Measurements from ENCODE around the gene PTTG1IP. TPM values are rescaled to one million over a fixed set of nuclear protein-coding genes. Genes with fewer than 3 reads are reported as not detected.

Gene PTTG1IP
- polyA plus RNA-seq, 3 donors: 279 to 290 (median 279) TPM

DNA sequence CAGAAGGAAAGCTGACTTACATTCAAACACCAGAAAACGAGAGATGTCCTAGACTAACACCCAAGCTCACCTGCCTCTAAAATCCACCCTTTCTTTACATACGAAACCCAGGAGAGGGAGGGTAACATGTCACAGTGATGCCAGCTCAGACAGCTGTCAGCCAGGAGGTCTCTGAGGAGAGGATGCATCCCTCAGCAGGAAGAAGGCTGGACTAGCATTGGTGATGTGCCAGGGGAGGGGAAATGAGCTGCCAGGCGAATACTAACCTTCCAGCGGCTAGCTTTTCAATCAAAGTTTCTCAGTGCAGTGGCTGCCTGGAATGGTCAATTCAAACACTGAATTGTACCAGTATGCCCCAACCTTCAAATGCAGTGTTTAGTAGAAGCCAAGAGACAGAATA, 68.3 kb downstream of the PTTG1IP start:
- DNase-seq: no peak

DNA sequence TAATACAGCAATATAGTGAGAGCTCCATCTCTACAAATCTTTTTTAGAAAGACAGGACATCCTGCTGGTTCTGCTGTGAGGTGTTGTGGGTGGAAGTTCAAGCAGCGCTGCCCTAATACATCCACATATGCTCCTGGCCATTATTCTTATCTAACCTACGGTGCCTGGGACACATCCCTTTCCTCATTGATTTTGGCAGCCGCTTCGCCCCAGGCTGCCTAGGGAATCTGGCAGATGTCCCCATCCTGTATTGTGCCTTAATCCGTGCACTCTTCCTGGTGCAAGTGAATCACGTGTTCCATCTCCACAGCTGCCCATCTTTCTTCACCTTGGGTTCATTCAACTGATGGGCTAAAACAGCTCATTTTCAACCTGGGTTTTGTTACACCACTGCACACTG, 68.7 kb downstream of the PTTG1IP start:
- DNase-seq: no peak

DNA sequence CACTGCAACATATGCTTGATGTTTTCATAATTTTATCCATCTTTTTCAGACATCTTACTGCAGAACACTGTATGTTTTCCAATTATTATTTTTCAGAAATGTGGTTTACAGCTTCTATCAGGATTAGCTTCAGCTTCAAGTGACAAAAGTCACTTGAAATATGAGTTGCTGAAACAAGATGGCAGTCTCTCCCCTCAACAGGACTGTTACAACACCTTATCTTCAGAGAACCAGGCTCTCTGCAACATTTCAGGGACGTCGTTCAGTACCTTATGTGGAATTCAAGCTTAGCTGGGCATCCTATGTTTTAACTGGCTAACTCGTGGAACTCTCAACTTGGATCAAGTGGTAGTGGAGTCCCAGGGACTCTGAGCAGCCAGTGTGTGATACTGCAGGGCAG, 69.8 kb downstream of the PTTG1IP start:
- no peak for DNase-seq

DNA sequence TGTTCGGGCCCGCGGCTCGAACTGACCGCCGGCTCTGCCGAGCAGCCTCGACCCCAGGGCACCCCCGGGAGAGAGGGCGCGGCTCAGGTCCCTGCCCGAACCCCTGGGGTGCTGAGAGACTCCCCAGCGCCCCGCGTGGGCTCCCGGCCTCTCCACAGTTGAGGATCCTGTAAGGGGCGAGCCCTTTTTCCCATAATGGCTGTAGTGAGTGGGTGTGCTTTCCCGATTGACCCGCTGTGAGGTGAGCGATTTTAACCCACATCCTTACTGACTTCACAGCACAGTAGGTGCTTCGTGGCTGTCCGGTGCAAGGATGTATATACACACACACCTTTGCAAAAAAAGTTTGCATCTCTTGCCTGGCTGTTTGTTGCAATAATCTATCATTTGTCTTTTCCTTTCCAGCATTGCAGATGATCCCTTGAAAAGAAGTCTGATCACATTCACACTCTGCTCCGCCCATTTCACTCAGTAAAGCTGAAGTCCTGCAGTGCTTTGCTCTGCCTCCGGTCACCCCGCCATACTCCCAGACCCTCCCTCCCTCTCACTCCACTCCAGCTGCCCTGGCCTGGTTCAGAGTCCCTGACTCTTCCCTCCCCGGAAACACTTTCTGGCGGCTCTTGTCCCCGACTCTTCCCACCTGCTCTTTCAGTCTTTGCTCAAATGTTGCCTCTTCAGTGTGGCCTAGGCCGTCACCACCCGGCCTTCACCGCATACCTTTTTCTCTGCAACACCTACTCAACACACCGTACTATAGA, 70.9 kb downstream of the PTTG1IP start:
- DNase-seq: no peak

DNA sequence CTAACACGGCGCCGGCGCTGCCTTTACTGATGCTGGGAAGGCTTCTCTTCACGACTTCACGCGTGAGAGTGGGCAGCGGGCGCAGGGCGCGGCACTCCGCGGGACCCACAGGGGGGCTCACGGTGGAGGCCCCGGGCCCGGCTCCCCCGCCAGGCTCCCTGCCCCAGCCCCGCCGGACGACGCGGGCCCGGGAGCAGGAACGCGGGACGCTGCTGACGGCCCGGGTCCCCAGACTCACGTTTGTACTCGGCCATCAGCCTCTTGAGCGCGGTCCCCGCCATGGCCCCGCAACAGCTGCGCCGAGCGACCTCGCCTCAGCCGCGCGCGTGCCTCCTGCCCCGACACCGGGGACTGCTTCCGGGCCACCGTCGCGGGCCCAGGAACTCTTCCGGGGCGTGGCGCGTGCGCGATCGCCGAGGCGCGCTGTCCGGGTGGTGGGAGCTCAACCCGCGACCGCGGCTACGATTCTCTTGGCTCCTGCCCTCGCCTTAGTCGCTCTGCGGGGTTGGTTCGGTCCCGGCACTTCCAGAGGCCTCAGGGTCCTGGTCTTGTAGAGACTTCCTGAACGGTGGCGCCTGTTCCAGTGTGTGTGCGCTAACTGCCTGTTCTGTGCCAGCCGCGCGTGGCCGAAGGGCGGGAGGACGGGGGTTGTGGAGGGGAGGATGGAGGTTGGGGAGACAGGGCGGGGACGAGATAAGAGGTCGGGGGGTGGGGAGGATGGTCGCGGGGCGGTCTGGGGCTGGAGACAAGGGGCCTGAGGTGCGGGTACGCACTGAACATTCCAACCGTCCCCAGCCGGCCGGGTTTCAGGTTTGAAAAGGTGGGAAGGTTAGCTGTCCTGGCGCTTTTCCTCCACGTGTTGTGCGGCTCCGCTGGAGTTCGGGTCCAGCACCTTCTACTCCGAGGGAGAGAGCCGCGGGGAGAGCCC, 71.8 kb downstream of the PTTG1IP start, which contains the start of gene UBE2G2:
Gene UBE2G2 (minus strand): TSS at position 353 of the 928 bp plus-strand sequence. CDS start 72 bp downstream, at position 281.
- DNase-seq: peak; percentile 81

DNA sequence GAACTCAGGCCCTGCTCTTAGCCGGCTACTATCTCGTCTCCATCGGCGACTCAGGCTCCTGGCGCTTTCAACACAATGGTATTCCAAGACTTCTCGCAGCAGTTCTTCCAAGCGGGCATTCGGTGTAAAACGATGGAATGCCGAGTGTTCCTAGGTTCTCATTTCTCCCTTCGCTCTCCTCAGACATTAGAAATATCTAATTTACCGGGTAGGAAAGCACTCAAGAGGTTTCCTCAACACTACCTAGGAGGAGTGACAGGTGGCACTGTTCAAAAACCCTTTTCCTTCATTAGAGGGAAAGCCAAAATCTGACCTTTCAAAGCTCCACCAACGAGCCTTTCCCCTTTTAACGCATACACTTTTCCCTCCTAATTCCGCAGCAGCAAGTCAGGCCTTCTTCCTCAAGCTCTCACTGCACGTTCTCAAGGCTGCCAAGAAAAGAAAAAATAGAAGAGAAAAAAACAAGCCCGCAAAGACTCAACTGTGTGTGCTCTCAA, 72.5 kb downstream of the PTTG1IP start:
- DNase-seq: no peak

DNA sequence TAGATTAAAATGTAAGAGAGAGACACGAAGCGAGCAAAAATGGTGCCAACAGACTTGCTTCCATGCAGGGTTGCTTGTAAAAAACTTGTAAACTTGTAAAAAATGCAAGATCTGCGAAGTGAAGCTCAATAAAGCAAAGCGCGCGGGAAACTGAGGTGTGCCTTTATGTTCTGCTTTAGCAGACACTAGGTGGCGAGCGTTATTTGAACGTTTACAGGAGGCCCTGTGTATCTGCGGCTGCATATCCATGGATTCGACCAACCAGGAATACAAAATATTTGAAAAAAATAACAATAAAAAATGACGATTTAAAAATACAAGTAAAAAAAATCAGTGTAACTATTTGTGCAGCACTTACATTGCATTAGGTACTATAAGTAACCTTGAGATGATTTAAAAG, 73.4 kb downstream of the PTTG1IP start:
- DNase-seq: no peak

DNA sequence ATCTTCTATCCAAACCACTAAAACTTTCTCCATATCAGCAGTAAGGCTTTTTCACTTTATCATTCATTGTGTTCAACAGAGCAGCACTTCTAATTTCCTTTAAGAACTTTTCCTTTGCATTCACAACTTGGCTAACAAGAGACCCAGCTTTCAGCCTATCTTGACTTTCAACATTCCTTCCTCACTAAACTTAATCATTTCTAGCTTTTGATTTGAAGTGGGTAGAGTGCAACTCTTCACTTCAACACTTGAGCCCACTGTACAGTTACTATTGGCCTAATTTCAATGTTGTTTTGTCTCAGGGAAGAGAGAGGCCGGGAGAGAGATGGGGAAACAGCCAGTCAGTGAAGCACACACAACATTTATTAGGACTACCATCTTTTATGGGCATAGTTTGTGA, 73.8 kb downstream of the PTTG1IP start:
- no peak for DNase-seq

Other genes with a start within 250 kb of the PTTG1IP start
- gene KRTAP10-9, start 246.6 kb downstream of the PTTG1IP start, polyA plus RNA-seq (ENCODE audit: insufficient read length in 3 of 3): not detected
- gene KRTAP10-10, start 236.3 kb downstream of the PTTG1IP start, polyA plus RNA-seq (ENCODE audit: insufficient read length in 3 of 3): not detected
- gene KRTAP10-11, start 227.3 kb downstream of the PTTG1IP start, polyA plus RNA-seq (ENCODE audit: insufficient read length in 3 of 3): not detected
- gene KRTAP12-4, start 219.0 kb downstream of the PTTG1IP start, polyA plus RNA-seq (ENCODE audit: insufficient read length in 3 of 3): not detected
- not detected for gene KRTAP12-3, start 215.8 kb downstream of the PTTG1IP start, polyA plus RNA-seq (ENCODE audit: insufficient read length in 3 of 3)
- gene KRTAP12-2, start 206.8 kb downstream of the PTTG1IP start, polyA plus RNA-seq (ENCODE audit: insufficient read length in 3 of 3): not detected
- gene KRTAP12-1, start 191.5 kb downstream of the PTTG1IP start, polyA plus RNA-seq (ENCODE audit: insufficient read length in 3 of 3): not detected
- gene KRTAP10-12, start 176.5 kb downstream of the PTTG1IP start, polyA plus RNA-seq (ENCODE audit: insufficient read length in 3 of 3): not detected
- 1 to 10 TPM in 2 of 3 donors, under 1 TPM in 1; 0.95 to 1.1 (median 1.0) TPM for gene TSPEAR, start 162.1 kb downstream of the PTTG1IP start, polyA plus RNA-seq (ENCODE audit: insufficient read length in 3 of 3)
- gene UBE2G2, start 71.9 kb downstream of the PTTG1IP start, polyA plus RNA-seq (ENCODE audit: insufficient read length in 3 of 3): 100 to 1,000 TPM in 2 of 3 donors, 10 to 100 TPM in 1; 63.5 to 144 (median 125) TPM
- 100 to 1,000 TPM; 101 to 116 (median 106) TPM for gene SUMO3, start 55.6 kb downstream of the PTTG1IP start, polyA plus RNA-seq (ENCODE audit: insufficient read length in 3 of 3)
- gene ITGB2, start 47.2 kb upstream of the PTTG1IP start, polyA plus RNA-seq (ENCODE audit: insufficient read length in 3 of 3): 10 to 100 TPM; 12.3 to 16.9 (median 12.4) TPM
- 10 to 100 TPM; 17.9 to 24.4 (median 24.0) TPM for gene SLX9, start 66.3 kb upstream of the PTTG1IP start, polyA plus RNA-seq (ENCODE audit: insufficient read length in 3 of 3)
- 10 to 100 TPM; 15.3 to 20.9 (median 18.9) TPM for gene ADARB1, start 200.9 kb upstream of the PTTG1IP start, polyA plus RNA-seq (ENCODE audit: insufficient read length in 3 of 3)

Data from renal pelvis (tissue), 4 donors.